Tibial nerve (tissue), 4 donors: ENCODE data around the gene ABTB1. TPM values are rescaled to one million over a fixed set of nuclear protein-coding genes. Genes with fewer than 3 reads are reported as not detected.

Experiments
- DNase-seq, 2 donors: peaks; one replicate each; pipeline ENCODE4 v3.0.0-alpha.2; 2019; ENCODE audit warnings: low spot score in 2 of 2
- H3K27ac ChIP-seq, 4 donors: fragments of 200-600 bp; sonication (generic) in 3 of 4; one replicate each; pipeline ENCODE4 v1.5.1; 2017 to 2019; ENCODE audit warnings: mild to moderate bottlenecking in 1 of 4
- H3K27me3 ChIP-seq, 2 donors: fragments of 200-600 bp; sonication (generic) in 1 of 2; one replicate each; pipeline versions ENCODE4 v1.5.1 to v1.6.0; 2017 to 2019
- H3K36me3 ChIP-seq, 3 donors: fragments of 200-600 bp; sonication (generic); one replicate each; pipeline ENCODE4 v1.5.1; 2018 to 2019
- H3K4me1 ChIP-seq, 4 donors: fragments of 200-600 bp; sonication (generic) in 3 of 4; one replicate each; pipeline ENCODE4 v1.5.1; 2017 to 2019
- H3K4me3 ChIP-seq, 4 donors: fragments of 200-600 bp; sonication (generic) in 3 of 4; one replicate each; pipeline ENCODE4 v1.5.1; 2017 to 2019; ENCODE audit warnings: mild to moderate bottlenecking in 1 of 4, moderate library complexity in 1 of 4
- H3K9me3 ChIP-seq, 4 donors: fragments of 200-600 bp; sonication (generic) in 3 of 4; one replicate each; pipeline ENCODE4 v1.5.1; 2017 to 2019
- EP300 ChIP-seq, 2 donors: sonication (generic); formaldehyde crosslinking; IDR thresholded peaks; one replicate each; pipeline ENCODE4 v1.6.1; 2017; ENCODE audit warnings: antibody characterized with exemption in 2 of 2, mild to moderate bottlenecking in 1 of 2
- POLR2A ChIP-seq, 2 donors: fragments of 450-650 bp; IDR thresholded peaks; one replicate each; pipeline ENCODE4 v1.6.1; 2017; ENCODE audit warnings: antibody characterized with exemption in 2 of 2, mild to moderate bottlenecking in 2 of 2, moderate library complexity in 2 of 2
- WGBS, 2 donors: methylation state at CpG; one replicate each; pipeline ENCODE4 v1.1.5; 2018; 5-methylcytosine and 5-hydroxymethylcytosine counted together
- total RNA-seq, 4 donors: library from RNA; depleted of rRNA; stranded (reverse); fragments of >200 nt; gene quantifications; one replicate each; pipeline ENCODE4 v1.1.0, GENCODE V29; 2016
- TF ChIP-seq, protein P1 (sequence below), 5 experiments: fragments of 200-600 bp in 3 of 5; fragments of 450-650 bp in 2 of 5; sonication (generic) in 3 of 5; IDR thresholded peaks; one replicate each; pipeline ENCODE4 v1.5.1; 2016 to 2019; ENCODE audit warnings: antibody characterized with exemption in 5 of 5, mild to moderate bottlenecking in 3 of 5, moderate library complexity in 2 of 5

The ABTB1 gene
- total RNA-seq, 4 donors from 2014 or later = 86.4 to 134 (median 121) TPM

DNA sequence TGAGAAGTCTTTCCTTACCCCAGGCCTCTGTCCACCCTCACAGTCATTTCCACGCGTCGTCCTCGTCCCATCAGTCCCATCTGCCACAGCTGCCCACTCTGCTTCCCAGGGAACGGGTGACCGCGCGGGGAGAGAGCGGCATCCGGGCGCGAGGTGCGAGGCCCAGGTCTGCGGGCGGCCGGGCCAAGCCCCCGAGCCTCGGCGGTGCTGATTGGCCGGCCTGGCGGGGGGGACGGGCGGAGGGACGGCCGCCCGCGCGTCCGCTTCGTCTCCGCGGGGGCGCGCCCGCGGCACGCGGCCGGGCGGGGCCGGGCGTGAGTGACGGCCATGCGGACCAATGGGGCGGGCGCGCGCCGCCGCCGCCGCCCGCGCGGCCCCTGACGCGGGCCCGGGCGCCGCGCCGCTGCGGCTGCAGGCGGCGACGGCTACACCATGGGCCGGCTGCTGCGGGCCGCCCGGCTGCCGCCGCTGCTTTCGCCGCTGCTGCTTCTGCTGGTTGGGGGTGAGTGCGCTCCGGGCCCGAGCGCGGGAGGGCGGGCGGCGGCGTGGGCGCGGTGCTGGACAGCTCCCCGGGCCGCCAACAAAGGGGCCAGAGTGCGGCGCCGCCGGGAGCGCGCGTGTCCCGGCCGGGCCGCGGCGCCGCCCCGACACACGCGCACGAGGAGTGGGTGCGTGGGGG lies 43.8 kb upstream of the ABTB1 start, which contains the start of gene PODXL2:
TSS of gene PODXL2 (plus strand) at position 398 of the 679 bp plus-strand sequence. CDS start at position 433, 35 bp downstream.
- peaks cover 0 to 25% (median 9%) of the 10 kb centered on the region in 4 donors for H3K4me1 ChIP-seq
- H3K4me3 ChIP-seq = peak within 1 kb of the TSS; percentile 44 to 65 (median 48)
- no peaks in the 10 kb centered on the region for H3K9me3 ChIP-seq
- peaks cover 0 to 18% of the 10 kb centered on the region in 2 donors for H3K27me3 ChIP-seq
- 4 to 36% methylated on average over 8 to 90 of the region's 105 CpGs for WGBS, 2 donors
- peak within 1 kb of the TSS in 2 of 4 donors; percentile 28 to 66 for H3K27ac ChIP-seq
- no peaks in the 10 kb centered on the region for H3K36me3 ChIP-seq
- DNase-seq = no peak
- TF ChIP-seq EP300 (IDR thresholded peaks at IDR 0.05) = no peak
- TF ChIP-seq, protein P1, sequence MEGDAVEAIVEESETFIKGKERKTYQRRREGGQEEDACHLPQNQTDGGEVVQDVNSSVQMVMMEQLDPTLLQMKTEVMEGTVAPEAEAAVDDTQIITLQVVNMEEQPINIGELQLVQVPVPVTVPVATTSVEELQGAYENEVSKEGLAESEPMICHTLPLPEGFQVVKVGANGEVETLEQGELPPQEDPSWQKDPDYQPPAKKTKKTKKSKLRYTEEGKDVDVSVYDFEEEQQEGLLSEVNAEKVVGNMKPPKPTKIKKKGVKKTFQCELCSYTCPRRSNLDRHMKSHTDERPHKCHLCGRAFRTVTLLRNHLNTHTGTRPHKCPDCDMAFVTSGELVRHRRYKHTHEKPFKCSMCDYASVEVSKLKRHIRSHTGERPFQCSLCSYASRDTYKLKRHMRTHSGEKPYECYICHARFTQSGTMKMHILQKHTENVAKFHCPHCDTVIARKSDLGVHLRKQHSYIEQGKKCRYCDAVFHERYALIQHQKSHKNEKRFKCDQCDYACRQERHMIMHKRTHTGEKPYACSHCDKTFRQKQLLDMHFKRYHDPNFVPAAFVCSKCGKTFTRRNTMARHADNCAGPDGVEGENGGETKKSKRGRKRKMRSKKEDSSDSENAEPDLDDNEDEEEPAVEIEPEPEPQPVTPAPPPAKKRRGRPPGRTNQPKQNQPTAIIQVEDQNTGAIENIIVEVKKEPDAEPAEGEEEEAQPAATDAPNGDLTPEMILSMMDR (IDR thresholded peaks at IDR 0.05) = no peak
- no peak for TF ChIP-seq POLR2A (IDR thresholded peaks at IDR 0.05)

DNA sequence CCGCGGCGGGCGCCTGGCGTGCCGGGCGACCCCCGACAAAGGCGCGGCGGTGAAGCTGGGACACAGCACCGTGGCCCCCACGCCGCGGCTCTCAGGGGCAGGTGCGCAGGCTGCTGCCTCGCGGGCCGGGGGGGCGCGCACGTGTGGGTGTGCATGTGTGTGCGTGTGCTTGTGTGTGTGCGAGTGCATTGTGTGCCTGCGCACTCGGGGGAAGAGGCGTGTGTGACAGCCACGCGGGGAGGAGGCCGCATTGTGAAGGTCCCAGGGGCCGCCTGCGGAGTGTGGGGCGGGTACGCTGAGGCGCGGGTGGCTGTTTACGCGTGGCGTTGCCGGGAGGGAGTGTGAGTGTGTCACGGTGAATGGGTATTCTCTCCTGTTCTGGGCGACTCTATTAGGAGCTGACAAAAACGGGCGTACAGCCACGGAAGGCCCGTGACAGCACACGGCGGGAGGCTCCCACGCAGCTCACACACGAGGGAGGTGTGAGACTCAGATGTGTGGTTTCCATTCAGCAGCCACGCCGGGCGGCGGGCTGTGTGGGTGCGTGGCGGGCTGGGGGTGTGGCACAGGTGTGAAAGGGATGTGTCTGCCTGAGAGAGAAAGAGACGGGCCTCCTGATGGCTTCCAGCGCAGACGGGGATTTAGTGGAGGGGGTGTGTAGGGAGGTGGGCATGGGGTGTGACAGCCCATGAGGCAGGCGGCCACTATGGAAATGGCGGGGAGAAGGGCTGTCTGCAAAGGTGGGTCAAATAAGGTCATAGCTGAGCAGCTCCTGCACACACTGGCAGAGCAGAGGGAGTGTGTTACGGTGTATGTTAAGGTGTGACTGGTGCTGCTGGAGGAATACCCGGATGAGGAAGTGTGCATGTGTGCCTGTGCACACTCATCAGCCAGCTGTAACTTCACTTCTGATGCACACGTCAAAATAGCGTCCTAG lies 43.0 kb upstream of the ABTB1 start:
- DNase-seq = no peak
- WGBS, 2 donors = 22 to 23% methylated on average over 35 to 50 of the region's 65 CpGs
- Histone ChIP-seq H3K27ac (peak overlapping the region in 1 of 4 donors; percentile 66), H3K27me3 (peaks cover 0 to 18% of the 10 kb centered on the region in 2 donors), H3K4me3 (peak overlapping the region; percentile 44 to 65 (median 48)), H3K4me1 (peaks cover 0 to 25% (median 9%) of the 10 kb centered on the region in 4 donors), H3K36me3 (no peaks in the 10 kb centered on the region), H3K9me3 (no peaks in the 10 kb centered on the region)
- TF ChIP-seq EP300 (IDR thresholded peaks at IDR 0.05) (no peak), POLR2A (IDR thresholded peaks at IDR 0.05) (no peak)
- TF ChIP-seq, protein P1 (IDR thresholded peaks at IDR 0.05) = no peak

- Histone ChIP-seq H3K27me3 (peaks cover 0 to 18% of the 10 kb centered on the region in 2 donors), H3K36me3 (no peaks in the 10 kb centered on the region), H3K4me1 (peaks cover 0 to 25% (median 9%) of the 10 kb centered on the region in 4 donors), H3K9me3 (no peaks in the 10 kb centered on the region), H3K27ac (no peak overlapping the region), H3K4me3 (no peak overlapping the region)
- DNase-seq = no peak
- 86 to 90% methylated on average over 12 of the region's 12 CpGs for WGBS, 2 donors
- TF ChIP-seq POLR2A (IDR thresholded peaks at IDR 0.05) = no peak
- TF ChIP-seq, protein P1 (IDR thresholded peaks at IDR 0.05) = no peak
- TF ChIP-seq EP300 (IDR thresholded peaks at IDR 0.05) = no peak
Measured at GRCh38 chr3:127630811-127631714, 41.7 kb upstream of the ABTB1 start.

DNA sequence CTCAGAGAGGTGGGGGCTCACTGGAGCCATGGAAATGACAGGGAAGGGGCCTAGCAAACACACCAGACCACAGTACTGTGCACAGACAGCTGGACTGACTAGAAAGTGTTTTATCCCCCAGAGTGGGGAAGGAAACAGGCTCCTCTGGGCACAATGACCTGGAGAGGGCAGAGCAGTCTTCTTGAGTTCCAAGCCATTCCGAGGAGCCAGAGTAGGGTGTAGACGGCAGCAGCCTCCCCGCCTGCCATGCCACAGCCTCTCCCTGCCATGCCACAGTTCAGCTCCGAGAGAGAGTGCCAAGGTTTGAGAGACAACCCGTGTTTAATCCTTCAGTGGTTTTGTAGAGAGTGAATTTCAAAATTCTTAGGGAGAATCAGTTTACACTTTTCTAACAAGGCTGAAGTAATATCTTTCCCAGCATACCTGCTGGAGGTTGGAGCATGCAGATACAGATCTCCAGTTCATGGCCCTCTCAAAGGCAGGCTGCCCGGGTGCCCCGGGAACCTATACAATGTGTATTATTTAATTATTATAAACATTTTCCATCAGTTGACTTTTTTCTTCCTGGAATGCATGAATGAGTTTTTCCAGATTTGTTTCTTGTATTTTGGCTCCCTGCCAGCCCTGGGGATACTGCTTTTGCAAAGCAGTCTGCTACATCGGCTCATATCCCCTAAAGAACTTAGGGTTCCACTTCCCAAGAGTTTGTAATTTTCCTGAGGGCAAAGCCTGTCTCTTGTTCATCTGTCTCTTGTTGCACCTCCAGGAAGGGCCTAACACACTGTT lies 40.5 kb upstream of the ABTB1 start:
- Histone ChIP-seq H3K4me3 (no peak overlapping the region), H3K9me3 (no peaks in the 10 kb centered on the region), H3K27ac (no peak overlapping the region), H3K4me1 (peaks cover 0 to 25% (median 9%) of the 10 kb centered on the region in 4 donors), H3K36me3 (no peaks in the 10 kb centered on the region), H3K27me3 (peaks cover 0 to 18% of the 10 kb centered on the region in 2 donors)
- 60 to 62% methylated on average over 7 to 8 of the region's 8 CpGs for WGBS, 2 donors
- TF ChIP-seq POLR2A (IDR thresholded peaks at IDR 0.05) (no peak), EP300 (IDR thresholded peaks at IDR 0.05) (no peak)
- TF ChIP-seq, protein P1 (IDR thresholded peaks at IDR 0.05) = no peak
- no peak for DNase-seq
